ENCODE measurements around the gene ZNF335.

Gene ZNF335

DNA sequence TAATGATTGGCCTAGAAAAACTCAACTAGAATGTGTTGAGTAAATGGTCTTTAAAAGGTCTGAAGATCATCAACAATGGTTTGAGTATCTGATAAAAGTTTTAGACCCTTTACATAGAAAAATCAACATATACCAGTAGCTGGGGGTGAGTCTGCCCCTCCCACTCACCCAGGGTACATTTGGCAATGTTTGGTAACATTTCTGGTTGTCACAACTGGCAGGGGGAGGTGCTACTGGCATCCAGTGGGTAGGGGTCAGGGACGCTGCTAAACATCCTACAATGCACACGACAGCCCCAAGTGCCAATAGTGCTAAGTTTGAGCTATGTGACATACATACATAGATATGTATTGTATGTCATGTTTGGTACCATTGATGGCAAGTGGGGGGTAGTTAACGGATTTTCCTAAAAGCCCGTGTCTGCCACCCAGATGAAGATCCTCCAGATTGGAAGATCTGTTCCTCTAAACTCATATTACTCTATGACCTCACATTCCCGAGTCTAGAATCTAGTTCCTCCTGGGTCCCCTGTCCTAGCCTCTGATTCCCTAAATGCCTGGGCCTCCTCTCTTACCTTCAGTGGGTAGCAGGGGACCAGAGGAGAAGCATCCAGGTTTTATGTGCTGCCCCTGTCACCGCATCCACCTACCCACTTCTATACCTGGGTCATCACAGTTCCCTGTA, 34.2 kb upstream of the ZNF335 start:
- TF ChIP-seq CTCF (IDR thresholded peaks at IDR 0.05) = no peak

- TF ChIP-seq CTCF (IDR thresholded peaks at IDR 0.05) = no peak
Observed at GRCh38 chr20:46004889-46005473, 33.0 kb upstream of the ZNF335 start.

DNA sequence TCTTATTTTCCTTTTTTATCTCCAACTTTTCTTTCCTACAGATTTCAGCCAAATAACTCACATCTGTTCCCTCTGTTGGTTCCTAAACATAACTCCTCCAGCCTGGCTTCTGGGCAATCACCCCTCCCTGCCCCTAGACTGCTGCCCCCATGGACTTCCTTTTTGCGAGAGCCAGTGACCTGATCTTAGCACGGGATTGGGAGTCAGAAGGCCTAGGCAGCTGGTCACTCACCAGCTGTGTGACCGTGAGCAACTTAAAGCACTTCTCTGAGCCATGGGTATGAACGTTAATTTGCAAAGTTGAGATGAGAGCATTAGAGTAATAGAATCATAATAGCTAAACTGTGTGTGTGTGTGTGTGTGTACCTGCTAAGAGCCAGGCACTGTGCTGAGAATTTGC, 32.2 kb upstream of the ZNF335 start:
- no peak for TF ChIP-seq CTCF (IDR thresholded peaks at IDR 0.05)

DNA sequence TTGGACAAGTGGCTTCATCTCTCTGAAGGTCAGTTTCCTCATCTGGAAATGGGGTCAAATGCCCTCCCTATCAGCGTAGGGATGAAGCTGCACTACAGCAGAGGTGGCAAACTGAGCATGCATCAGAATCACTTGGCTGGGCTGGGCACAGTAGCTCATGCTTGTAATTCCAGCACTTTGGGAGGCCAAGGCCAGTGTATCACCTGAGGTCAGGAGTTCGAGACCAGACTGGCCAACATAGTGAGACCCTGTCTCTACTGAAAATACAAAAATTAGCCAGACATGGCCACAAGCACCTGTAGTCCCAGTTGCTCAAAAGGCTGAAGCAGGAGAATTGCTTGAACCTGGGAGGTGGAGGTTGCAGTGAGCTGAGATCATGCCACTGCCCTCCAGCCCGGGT, 30.0 kb upstream of the ZNF335 start:
- TF ChIP-seq CTCF (IDR thresholded peaks at IDR 0.05) = no peak

DNA sequence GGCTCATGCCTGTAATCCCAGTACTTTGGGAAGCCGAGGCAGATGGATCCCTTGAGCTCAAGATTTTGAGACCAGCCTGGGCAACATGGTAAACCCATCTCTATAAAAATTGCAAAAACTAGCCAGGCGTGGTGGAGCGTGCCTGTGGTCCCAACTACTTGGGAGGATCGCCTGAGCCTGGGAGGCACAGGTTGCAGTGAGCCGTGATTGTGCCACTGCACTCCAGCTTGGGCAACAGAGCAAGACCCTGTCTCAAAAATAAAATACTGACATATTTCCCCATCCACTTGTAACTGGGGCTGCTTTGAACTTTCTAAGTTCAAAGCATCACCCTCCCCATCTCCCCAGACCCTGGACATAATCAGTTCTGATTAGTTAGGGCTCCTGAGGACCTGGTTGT, 29.5 kb upstream of the ZNF335 start:
- no peak for TF ChIP-seq CTCF (IDR thresholded peaks at IDR 0.05)

DNA sequence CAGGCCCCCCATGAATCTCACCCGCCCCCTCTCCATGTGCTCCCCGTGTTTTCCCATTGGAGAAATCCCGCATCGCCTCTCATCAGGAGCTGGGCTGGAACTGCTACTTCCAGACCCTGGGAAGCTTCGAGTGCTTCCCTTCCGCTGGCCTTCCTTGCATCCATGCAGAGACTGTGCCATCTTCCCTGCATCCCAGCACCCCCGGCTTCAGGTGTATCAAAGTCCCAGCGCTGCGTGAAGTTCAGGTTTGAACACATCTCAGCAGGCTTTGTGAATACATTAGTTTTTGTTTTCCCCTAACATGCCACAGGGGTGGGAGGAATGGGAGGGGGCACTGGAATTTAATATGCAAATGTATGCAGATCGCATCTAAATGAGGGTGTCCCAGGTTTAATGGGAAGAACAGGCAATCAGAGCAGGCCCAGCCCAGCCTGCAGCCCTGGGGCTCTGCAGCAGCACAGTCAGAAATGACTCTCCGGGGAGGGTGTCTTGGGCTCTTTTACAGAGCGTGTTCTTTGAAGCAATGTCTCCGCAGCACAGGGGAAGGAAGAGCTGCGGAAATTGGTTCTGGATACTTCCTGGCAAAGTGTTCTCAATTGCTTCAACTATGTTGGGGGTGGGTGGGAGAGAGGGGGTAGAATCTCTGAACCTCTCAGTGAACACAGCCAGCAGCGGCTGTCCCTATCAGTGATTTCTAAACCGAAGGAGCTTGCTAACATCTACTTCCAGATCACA, 28.4 kb upstream of the ZNF335 start:
- no peak for TF ChIP-seq CTCF (IDR thresholded peaks at IDR 0.05)

DNA sequence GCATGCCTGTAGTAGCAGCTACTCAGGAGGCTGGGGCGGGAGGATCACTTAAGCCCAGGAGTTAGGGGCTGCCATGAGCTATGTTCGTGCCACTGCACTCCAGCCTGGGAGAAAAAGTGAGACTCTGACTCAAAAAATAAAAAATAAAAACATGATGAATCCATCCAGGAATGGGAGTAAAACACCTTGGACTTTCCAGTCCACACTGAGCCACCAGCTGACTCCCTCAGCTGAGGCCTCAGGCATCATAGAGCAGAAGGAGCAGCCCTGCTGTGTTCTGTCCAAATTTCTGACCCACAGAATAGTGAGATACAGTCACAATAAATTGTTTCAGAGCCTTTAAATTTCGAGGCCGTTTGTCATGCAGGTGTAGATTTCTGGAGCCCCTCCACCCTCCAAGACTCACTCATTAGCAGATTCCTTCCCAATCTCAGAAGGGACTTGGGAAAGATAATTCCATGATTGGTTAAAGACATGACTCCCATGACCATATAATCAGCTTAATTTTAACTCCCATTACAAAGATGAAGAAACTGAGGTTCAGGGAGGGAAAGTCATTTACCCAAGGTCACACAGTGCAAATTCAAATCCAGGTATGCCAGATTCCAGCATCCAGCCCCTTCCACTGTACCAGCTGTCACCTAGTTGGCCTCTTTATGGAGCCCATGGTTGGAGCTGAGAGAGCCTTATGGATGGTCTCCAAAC, 27.7 kb upstream of the ZNF335 start:
- no peak for TF ChIP-seq CTCF (IDR thresholded peaks at IDR 0.05)
